Measurements from ENCODE around the gene KIF18B.
A peak's percentile ranks its signal among the peaks of the same experiment; 100 is the strongest.

The KIF18B gene

GRCh38 chr17:44933824-44934744 is 13.5 kb downstream of the KIF18B start:
- DNase-seq: no peak

- DNase-seq: no peak
These were observed 14.8 kb downstream of the KIF18B start for GRCh38 chr17:44932787-44933097.

- DNase-seq: no peak
These were observed 15.3 kb downstream of the KIF18B start for GRCh38 chr17:44932096-44932786.

- DNase-seq: no peak
These were observed 16.2 kb downstream of the KIF18B start for GRCh38 chr17:44931376-44931775.

- DNase-seq: no peak
These were observed 16.9 kb downstream of the KIF18B start for GRCh38 chr17:44930667-44931066.

- DNase-seq: no peak
These were observed 18.4 kb downstream of the KIF18B start for GRCh38 chr17:44928950-44929720.

- DNase-seq: no peak
These were observed 19.4 kb downstream of the KIF18B start for GRCh38 chr17:44928136-44928535.

GRCh38 chr17:44927696-44928095 is 19.9 kb downstream of the KIF18B start:
- DNase-seq: no peak

DNA sequence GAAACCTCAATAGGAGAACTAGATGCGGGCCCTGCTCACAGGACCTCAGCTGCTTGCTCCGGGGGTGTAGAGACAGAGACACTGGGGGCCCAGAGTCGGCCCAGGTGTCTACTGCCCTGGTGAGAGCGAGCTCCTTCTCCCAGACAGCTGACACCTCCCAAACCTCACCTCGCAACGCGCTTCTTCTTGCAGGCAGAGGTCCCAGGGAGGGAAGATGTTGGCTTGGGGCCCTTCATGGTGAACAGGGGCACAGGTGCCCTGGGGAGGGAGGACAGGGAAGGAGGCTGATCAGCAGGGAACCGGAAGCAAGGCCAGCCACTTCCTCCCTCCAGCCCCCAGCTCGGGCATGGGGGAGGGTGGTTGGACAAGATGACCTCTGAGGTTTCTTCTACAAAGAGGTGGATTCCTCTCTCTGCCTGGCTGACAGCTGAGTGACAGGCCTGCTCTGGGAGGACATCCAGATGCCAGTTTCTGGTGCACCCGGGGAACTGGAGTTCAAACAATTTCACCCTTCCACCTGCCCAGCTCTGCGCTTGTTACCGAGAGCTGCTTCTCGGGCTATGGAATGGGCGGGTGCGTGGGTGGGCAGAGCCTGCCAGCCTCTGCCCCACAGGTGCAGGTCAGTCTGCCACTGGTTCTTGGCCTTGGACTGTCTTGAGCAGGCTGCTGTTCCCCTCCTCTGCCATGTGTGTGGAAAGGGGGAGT is 20.6 kb downstream of the KIF18B start:
- DNase-seq: no peak

DNA sequence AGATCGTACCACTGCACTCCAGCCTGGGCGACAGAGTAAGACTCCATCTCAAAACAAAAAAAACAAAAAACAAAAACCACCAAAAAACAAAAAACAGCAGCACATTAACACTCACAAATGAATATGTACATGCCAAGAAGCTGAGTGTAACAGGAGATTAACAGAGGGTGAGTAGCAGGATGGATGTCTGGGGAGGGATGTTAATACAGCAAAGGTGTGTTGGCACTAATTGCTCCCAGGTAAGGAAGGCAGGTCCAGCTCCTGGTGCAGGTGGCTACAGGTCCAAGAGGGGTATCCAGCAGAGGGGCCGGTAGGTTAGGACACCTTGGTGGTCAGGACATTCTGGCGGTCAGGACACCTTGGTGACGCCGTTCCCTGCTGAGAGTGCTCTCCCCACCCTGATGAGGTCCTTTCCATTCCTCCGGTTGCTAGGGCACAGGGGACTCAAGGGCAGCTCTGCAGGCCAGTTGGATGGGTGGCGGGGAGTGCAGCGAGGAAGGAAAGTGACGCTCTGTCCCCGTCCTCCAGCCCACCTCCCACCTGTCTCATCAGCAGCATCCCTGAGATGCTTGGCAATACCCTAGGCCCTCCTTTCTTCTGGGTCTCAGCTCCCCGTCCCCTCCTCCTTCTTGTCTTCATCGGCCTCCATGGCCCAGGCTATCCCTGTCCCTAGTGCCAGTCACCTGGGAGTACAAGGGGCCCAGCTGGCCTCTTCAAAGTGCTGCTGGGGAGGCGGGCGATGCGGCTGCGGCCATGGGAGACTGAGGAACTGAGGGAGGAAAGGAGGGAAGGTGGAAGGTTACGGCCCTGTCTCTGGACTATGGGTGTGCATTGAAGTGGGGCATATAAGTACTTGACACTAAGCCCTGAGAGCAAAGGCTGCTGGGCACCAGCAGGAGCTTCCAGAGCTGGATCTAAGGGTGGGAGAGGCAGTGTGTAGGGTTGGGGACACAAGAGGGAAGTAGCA is 21.6 kb downstream of the KIF18B start:
- DNase-seq: no peak

- no peak for DNase-seq
These were observed 23.4 kb downstream of the KIF18B start for GRCh38 chr17:44924107-44924544.

GRCh38 chr17:44922746-44923470 is 24.7 kb downstream of the KIF18B start:
- no peak for DNase-seq

DNA sequence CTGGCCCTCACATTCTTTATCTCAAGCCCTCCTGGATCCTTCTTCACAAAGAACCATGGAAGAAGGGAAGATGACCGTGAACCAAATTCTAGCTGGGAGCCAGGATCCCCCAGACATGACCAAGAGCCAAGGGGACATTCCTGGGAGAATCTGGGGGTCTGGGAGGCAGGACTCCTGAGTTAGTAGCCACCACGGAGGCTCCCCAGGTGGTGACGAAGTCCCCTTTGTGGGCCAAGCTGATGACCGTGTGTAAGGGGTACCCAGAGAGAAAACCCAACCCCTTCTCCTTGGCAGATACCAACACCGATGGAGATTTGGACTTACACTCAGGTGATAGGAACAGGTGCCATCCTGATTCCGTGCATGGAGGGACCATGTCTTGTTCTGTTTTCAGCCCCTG is 25.4 kb downstream of the KIF18B start:
- DNase-seq: no peak

DNA sequence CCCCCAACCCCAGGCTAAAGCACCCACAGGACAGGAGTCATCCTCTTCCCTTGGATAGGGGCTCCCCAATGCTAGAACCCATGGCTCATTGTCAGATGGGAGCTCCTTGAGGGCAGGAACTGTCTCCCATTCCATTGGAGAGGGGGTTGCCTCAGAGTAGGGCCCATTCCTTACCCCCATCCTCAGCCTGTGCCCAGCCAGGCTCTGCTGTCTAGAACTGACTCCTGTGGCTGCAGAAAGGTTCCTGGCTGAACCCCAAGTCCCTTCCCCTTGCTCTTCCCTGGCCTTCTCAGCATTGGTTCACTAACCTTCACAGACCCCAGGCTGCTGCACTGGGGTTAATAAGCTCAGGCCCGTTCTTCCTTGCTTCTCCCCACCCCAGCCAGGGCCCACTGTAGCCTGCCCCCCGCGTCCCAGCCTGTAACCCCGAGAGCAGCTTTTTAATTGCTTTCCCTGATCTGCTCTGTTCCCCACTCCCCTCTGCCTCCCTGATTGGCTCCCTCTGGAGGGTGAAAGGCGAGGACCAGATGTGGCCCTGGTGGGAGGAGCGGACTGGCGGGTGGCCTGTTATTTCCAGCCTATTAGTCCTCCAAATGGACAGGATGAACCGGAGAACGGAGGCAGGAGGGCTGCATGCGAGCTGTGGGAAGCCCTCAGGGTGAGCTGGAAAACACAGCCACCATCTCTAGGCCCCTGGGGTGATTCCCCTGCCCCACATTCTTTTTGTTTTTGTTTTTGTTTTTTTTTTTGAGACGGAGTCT is 26.3 kb downstream of the KIF18B start:
- DNase-seq: peak; percentile 10

GRCh38 chr17:44920565-44920940 is 27.0 kb downstream of the KIF18B start:
- DNase-seq: peak; percentile 2

DNA sequence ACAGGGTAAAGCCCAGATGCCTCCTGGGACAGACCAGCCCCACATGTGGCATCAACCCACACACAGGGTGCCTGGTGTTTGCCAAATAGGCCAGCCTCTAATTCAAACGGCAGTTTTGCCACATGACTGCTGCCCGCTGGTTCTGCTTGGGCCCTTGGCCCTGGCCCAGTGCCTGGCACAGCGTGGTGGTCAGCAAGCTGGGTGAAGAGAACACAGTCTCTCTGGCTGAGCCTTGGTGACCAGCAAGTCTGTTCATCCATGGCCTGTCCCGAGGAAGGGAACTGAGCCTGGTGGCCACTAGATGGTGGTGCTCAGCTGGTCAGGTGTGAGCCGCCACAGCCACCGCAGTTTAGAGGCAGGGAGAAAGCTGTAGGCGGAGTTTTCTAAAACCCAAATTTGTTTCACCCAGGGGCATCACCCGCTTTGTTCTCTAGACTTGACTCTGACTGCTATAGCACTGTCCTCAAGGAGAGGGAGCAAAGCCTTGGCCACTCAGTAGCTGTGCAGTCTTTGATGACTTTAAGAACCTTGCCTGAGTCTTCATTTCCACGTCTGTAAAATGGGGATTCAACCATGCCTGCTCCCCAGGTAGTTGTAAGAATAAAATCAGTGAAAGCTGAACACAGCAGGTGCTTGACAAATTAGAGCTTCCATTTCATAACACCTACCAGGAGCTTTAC is 27.5 kb downstream of the KIF18B start:
- DNase-seq: peak; percentile 51

DNA sequence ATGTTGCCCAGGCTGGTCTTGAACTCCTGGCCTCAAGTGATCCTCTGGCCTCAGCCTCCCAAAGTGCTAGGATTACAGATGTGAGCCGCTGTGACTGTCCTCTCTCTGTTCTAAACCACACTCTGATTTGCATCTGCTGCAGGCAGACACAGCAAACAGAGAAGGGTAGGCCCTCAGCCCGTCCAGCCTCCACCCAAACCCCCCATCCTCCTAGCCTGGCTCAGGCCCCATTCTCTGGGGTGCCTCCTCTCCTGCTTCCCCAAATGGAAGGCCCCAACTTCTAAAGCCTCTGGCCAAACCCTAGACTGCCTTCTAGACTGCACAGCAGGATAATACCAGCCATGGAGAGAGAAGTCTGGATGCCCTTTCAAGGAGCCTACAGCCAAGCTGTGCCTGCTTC is 28.2 kb downstream of the KIF18B start:
- DNase-seq: no peak

DNA sequence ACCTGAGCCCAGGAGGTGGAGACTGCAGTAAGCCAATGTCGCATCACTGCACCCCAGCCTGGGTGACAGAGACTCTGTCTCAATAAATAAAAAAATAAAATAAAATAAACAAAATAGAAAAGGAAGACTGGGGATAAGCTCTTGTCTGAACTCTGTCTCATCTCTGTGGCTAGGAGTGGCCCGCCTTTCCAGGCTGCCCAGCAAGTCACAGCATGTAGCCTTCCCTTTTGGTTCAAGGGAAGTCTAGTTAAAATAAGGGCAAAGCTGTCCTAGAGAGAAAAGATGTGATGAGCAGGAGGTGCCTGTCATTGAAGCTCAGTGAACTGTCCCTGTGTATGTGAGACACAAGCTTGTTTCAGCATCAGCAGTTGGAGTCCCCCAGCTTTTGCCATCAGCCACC is 29.6 kb downstream of the KIF18B start:
- no peak for DNase-seq

- DNase-seq: no peak
These were observed 30.1 kb downstream of the KIF18B start for GRCh38 chr17:44917456-44917855.

Data from activated CD8-positive, alpha-beta memory T cell treated with anti-CD3 and anti-CD28 coated beads, Interleukin-2, amount 50 U/mL, for 4 hours (primary cell).